ENCODE data around the gene SCRN2.

Gene SCRN2

GRCh38 chr17:47847341-47848197 is 6.5 kb upstream of the SCRN2 start:
- DNase-seq = peak; percentile 47

GRCh38 chr17:47846716-47847340 is 5.8 kb upstream of the SCRN2 start:
- DNase-seq = no peak

- no peak for DNase-seq
Observed at GRCh38 chr17:47845716-47846075, 4.6 kb upstream of the SCRN2 start.

- no peak for DNase-seq
Observed at GRCh38 chr17:47844814-47845715, 4.0 kb upstream of the SCRN2 start.

GRCh38 chr17:47844227-47844626 is 3.2 kb upstream of the SCRN2 start:
- no peak for DNase-seq

GRCh38 chr17:47843391-47843730 is 2.3 kb upstream of the SCRN2 start:
- DNase-seq = no peak

- no peak for DNase-seq
Observed at GRCh38 chr17:47841488-47842291, 617 bp upstream of the SCRN2 start.

GRCh38 chr17:47840001-47840741 is 902 bp downstream of the SCRN2 start:
- no peak for DNase-seq

DNA sequence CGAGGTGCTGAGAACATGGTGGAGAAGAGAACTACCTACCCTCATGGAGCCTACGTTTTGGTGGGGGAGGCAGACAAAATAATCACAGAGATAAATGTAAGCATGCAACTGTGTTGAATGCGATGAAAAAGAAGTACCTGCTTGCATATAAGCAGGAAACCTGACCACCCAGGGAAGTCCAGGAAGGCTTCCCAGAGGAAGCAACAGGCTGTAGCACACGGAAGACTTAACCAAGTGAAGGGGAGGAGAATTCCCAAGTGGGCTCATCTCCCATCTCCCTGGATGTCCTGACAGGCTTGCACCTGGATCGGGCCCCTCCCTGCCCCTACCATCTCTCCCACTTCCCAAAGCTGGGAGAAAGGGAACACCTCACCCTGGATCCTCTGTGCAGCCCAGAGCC is 2.0 kb downstream of the SCRN2 start:
- DNase-seq = no peak

- DNase-seq = no peak
Observed at GRCh38 chr17:47838636-47839035, 2.4 kb downstream of the SCRN2 start.

GRCh38 chr17:47837401-47838039 is 3.6 kb downstream of the SCRN2 start:
- no peak for DNase-seq

DNA sequence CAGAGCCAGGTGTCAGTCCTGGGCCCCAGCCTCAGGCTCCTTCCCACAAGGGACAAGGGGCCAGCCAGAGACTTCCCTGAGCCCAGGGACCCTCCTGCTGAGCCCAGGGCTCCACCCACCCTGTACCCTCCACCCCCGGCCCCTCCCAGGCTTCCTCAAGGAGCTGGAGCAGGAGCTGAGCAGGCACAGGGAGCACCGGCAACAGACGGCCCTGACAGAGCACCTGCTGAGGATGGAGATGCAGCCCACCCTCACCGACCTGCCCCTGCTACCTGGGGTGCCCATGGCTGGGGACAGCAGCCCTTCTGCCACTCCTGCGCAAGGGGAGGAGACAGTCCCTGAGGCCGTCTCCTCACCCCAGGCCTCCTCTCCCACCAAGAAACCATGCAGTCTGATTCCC is 4.5 kb downstream of the SCRN2 start:
- no peak for DNase-seq

DNA sequence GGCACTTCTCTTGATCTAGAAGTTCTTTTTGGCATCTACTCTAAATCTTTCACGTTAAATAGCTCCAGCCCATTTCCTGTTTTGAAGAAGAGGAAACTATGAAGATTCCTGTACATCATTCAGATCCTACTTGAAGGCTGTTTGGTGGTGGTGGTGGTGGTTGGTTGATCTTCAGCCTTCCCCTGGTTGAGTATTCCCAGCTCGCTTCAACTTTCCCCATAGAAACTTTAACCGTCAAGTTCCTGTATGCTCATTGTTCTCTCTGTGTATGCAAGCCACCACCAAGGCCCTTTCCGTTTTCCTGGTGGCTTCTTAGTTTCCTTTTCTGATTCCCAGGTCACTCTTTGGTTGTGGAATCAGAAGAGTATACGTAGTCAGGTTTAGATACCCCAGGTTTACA is 6.3 kb downstream of the SCRN2 start:
- no peak for DNase-seq

GRCh38 chr17:47831934-47832327 is 9.1 kb downstream of the SCRN2 start:
- DNase-seq = no peak

GRCh38 chr17:47831003-47831933 is 9.8 kb downstream of the SCRN2 start, which contains the start of the genes LRRC46 and MRPL10:
Gene LRRC46, plus strand, starts transcription at chr17:47831670. Its CDS starts 320 bp downstream, at chr17:47831990.
Gene MRPL10, minus strand, starts transcription at chr17:47831541. Its CDS starts 30 bp downstream, at chr17:47831511.
- DNase-seq = peak; percentile 89

- no peak for DNase-seq
Observed at GRCh38 chr17:47830396-47831002, 10.6 kb downstream of the SCRN2 start.

- DNase-seq = no peak
Observed at GRCh38 chr17:47829870-47830269, 11.2 kb downstream of the SCRN2 start.

- DNase-seq = no peak
Observed at GRCh38 chr17:47823519-47823918, 17.6 kb downstream of the SCRN2 start.

GRCh38 chr17:47822785-47823184 is 18.3 kb downstream of the SCRN2 start:
- no peak for DNase-seq
